ENCODE results near the gene DDIAS. TPM values are rescaled to one million over a fixed set of nuclear protein-coding genes. Genes with fewer than 3 reads are reported as not detected.

The DDIAS gene
- total and polyA plus RNA-seq, 9 donors, result 0.38 to 1.2 (median 0.69) TPM; not detected in 1

DNA sequence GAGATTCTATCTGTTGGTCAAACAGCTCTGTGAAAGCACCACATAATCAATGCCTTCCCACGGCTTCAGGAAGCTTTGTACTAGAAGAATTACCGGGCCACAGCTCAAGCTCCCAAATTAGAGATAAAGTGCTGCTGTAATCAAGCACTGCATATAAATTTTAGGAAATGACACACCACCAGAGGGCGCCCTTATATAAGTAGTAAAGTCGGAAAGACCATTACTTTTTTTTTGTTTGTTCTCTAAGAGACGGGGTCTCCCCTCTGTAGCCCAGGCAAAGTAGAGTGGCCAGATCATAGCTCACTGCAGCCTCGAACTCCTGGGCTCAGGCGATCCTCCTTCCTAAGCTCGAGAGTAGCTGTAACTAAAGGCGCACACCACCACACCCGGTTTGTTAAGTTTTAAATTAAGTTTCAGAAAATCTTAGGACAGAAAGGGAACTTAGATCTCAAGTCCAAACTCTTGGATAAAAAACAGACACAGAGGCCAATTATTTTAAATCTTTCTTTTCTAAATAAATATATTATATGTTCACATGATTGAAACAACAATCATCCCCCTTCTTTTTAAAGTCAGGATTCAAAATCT is 33.9 kb upstream of the DDIAS start:
- no peaks in the 10 kb centered on the region for H3K27me3 ChIP-seq
- intact Hi-C loops (cut with DNase I), result loop anchor here in 1 of 4 donors (10.0 kb wide), 1 partner anchor 153 kb away; no protein-coding TSS in a partner anchor
- H3K9me3 ChIP-seq, result no peaks in the 10 kb centered on the region
- WGBS, 3 donors, result 14 to 17% (median 15%) methylated on average over 10 of the region's 10 CpGs
- H3K4me3 ChIP-seq, result no peak overlapping the region
- peaks cover 6% of the 10 kb centered on the region for H3K4me1 ChIP-seq (ENCODE audit: insufficient read depth)
- peak; percentile 56 to 84 (median 66) for DNase-seq
- no peak for TF ChIP-seq POLR2A (IDR thresholded peaks at IDR 0.05)
- TF ChIP-seq, protein P1, sequence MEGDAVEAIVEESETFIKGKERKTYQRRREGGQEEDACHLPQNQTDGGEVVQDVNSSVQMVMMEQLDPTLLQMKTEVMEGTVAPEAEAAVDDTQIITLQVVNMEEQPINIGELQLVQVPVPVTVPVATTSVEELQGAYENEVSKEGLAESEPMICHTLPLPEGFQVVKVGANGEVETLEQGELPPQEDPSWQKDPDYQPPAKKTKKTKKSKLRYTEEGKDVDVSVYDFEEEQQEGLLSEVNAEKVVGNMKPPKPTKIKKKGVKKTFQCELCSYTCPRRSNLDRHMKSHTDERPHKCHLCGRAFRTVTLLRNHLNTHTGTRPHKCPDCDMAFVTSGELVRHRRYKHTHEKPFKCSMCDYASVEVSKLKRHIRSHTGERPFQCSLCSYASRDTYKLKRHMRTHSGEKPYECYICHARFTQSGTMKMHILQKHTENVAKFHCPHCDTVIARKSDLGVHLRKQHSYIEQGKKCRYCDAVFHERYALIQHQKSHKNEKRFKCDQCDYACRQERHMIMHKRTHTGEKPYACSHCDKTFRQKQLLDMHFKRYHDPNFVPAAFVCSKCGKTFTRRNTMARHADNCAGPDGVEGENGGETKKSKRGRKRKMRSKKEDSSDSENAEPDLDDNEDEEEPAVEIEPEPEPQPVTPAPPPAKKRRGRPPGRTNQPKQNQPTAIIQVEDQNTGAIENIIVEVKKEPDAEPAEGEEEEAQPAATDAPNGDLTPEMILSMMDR (IDR thresholded peaks at IDR 0.05), result peak; percentile 43 to 58 (median 50)
- no peaks in the 10 kb centered on the region for H3K36me3 ChIP-seq
- H3K27ac ChIP-seq, result no peak overlapping the region

DNA sequence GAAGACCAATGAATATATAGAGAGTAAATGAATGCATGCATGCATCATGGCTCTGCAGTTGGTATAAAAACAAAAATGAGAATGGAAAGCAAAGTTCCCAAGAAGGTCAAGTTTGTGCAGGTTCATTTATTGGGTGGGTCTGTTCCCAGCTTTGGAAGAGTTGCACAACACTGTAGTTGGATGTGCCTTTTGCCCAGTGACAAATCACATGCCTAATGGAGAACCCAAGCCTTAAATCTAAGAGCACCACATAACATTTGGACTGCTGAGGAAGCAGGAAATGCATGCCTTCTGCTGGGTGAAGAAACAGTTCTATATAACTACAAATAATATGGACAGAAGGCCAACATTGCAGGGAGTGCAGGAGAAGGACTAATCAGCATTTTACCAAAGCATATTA is 31.9 kb upstream of the DDIAS start:
- H3K4me1 ChIP-seq (ENCODE audit: insufficient read depth), result peaks cover 3% of the 10 kb centered on the region
- no peaks in the 10 kb centered on the region for H3K9me3 ChIP-seq
- no peak for DNase-seq
- TF ChIP-seq POLR2A (IDR thresholded peaks at IDR 0.05), result no peak
- no peak for TF ChIP-seq EP300 (IDR thresholded peaks at IDR 0.05)
- TF ChIP-seq, protein P1 (IDR thresholded peaks at IDR 0.05), result no peak
- no peaks in the 10 kb centered on the region for H3K36me3 ChIP-seq
- no peaks in the 10 kb centered on the region for H3K27me3 ChIP-seq
- intact Hi-C loops (cut with DNase I), result loop anchor here in 1 of 4 donors (10.0 kb wide), 1 partner anchor 155 kb away; no protein-coding TSS in a partner anchor
- H3K4me3 ChIP-seq, result no peak overlapping the region
- no peak overlapping the region for H3K27ac ChIP-seq

DNA sequence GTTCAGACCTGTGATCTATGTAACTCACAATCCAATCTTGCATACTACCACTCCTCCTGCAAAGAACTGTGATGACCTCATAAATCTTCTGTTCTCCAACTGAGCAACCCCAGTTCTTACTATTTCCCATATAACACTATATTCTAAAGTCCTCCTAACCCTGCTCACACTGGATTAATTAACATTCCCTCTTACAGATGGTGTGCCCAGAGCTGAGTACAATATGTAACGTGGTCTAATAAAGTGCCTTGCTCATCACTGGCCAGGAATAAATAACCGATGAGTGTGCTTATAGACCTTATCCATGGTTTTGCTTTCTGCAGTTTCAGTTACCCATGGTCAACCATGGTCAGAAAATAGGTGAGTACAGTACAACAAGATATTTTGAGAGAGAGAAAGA is 29.9 kb upstream of the DDIAS start:
- TF ChIP-seq EP300 (IDR thresholded peaks at IDR 0.05) (no peak), POLR2A (IDR thresholded peaks at IDR 0.05) (no peak)
- TF ChIP-seq, protein P1 (IDR thresholded peaks at IDR 0.05), result no peak

DNA sequence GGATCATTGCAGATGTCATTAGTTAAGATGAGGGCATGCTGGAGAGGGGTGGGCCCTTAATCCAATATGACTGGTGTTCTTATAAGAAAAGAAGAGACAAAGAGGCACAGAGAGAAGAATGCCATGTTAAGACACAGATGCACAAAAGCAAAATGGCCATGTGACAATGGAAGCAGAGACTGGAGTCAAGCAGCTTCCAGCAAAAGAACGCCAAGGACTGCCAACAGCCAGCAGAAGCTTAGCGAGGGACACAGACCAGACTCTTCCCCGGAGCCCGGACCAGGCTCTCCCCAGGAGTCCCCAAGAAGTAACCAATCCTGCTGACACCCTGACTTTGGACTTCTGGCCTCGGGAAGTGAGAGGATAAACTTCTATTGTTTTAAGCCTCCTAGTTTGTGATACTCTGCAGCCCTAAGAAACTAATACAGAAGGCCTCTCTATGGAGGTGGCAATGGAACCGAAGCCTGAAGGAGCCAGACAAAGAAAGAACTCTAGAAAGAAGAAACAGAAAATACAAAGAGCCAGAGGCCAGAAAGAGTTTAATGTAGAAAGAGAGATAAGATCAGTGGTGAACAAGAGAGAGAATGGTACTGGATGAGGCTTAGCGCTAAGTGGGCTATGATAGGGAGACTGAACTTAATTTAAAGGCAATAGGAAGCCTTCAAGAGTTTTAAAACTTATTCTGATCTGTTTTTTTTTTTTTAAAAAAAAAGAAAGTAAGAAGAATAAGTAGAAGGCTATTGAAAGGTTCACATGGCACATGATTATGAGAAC is 29.0 kb upstream of the DDIAS start:
- intact Hi-C loops (cut with DNase I), result no loop called here

More for the DNA sequence above, 29.9 kb upstream of the DDIAS start:
- Histone ChIP-seq H3K27me3 (no peaks in the 10 kb centered on the region), H3K36me3 (no peaks in the 10 kb centered on the region), H3K27ac (no peak overlapping the region), H3K9me3 (no peaks in the 10 kb centered on the region), H3K4me1 (ENCODE audit: insufficient read depth) (peaks cover 3% of the 10 kb centered on the region), H3K4me3 (no peak overlapping the region)
- DNase-seq, result no peak
- intact Hi-C loops (cut with DNase I), result no loop called here
- 97 to 98% (median 97%) methylated on average over 2 of the region's 2 CpGs for WGBS, 3 donors

More for the DNA sequence above, 29.0 kb upstream of the DDIAS start:
- H3K36me3 ChIP-seq, result no peaks in the 10 kb centered on the region
- H3K27me3 ChIP-seq, result no peaks in the 10 kb centered on the region
- no peak for DNase-seq
- peaks cover under 1% of the 10 kb centered on the region for H3K4me1 ChIP-seq (ENCODE audit: insufficient read depth)
- H3K9me3 ChIP-seq, result no peaks in the 10 kb centered on the region
- H3K27ac ChIP-seq, result no peak overlapping the region
- WGBS, 3 donors, result 88 to 95% (median 94%) methylated on average over 7 of the region's 7 CpGs
- no peak for TF ChIP-seq EP300 (IDR thresholded peaks at IDR 0.05)
- TF ChIP-seq, protein P1 (IDR thresholded peaks at IDR 0.05), result no peak
- no peak overlapping the region for H3K4me3 ChIP-seq
